H1 (cell line): Measurements from ENCODE around the gene GIT1. TPM values are rescaled to one million over a fixed set of nuclear protein-coding genes. Genes with fewer than 3 reads are reported as not detected.

Source experiments
- CTCF ChIA-PET: fragments of 300-600 bp; sonication (Branson Sonifier 250); formaldehyde crosslinking; loops from one replicate; lab custom pipeline; 2021; ENCODE audit not compliant: partially characterized antibody; lab: Charles Lee
- POLR2A ChIA-PET: fragments of 300-600 bp; sonication (Branson Sonifier 250); formaldehyde crosslinking; loops from one replicate; lab custom pipeline; 2021; ENCODE audit warnings: inconsistent platforms; ENCODE audit not compliant: partially characterized antibody; lab: Charles Lee
- DNase-seq, 2 experiments: peaks; one replicate each; pipeline versions ENCODE4 v3.0.0 to v3.0.0-alpha.2; 2010 to 2022; ENCODE audit warnings: low spot score in 2 of 2, low read depth in 1 of 2, mixed read lengths in 1 of 2
- FAIRE-seq: peaks from 2 replicates; lab custom pipeline; 2011; peaks lifted over from hg19 to GRCh38; lab: Jason Lieb, UNC
- H2AFZ ChIP-seq: 2 replicates; pipeline ENCODE4 v1.8.1; 2012; ENCODE audit warnings: low read length, inconsistent platforms
- H2AK5ac ChIP-seq: 2 replicates; pipeline ENCODE4 v1.6.1; 2013; ENCODE audit warnings: low read depth, low read length
- H2BK120ac ChIP-seq: replicated peaks from 2 replicates; pipeline ENCODE3; 2013; ENCODE audit warnings: low read depth, low read length, inconsistent platforms
- H2BK12ac ChIP-seq: 2 replicates; pipeline ENCODE4 v1.6.1; 2013; ENCODE audit warnings: low read depth, low read length
- H2BK15ac ChIP-seq: 2 replicates; pipeline ENCODE4 v1.6.1; 2013; ENCODE audit warnings: low read length
- H2BK20ac ChIP-seq: 2 replicates; pipeline ENCODE4 v1.6.1; 2013; ENCODE audit warnings: low read length
- H2BK5ac ChIP-seq: 2 replicates; pipeline ENCODE4 v1.6.1; 2013; ENCODE audit warnings: low read depth, low read length
- H3K14ac ChIP-seq: 2 replicates; pipeline ENCODE4 v1.6.1; 2013; ENCODE audit warnings: inconsistent platforms; ENCODE audit not compliant: insufficient read length
- H3K18ac ChIP-seq: 2 replicates; pipeline ENCODE4 v1.6.1; 2013; ENCODE audit warnings: low read length; ENCODE audit errors: extremely low read depth
- H3K23ac ChIP-seq: 2 replicates; pipeline ENCODE4 v1.6.1; 2013; ENCODE audit warnings: inconsistent platforms; ENCODE audit not compliant: insufficient read length
- H3K23me2 ChIP-seq: 2 replicates; pipeline ENCODE4 v1.6.1; 2013; ENCODE audit warnings: low read depth, low read length
- H3K27ac ChIP-seq: 2 replicates; pipeline ENCODE4 v1.6.1; 2011; ENCODE audit warnings: low read depth, low read length, inconsistent platforms
- H3K27me3 ChIP-seq, 4 experiments: replicated peaks in 1 of 4; 1 replicate in 1 of 4; 2 replicates in 3 of 4; pipeline versions ENCODE4 v1.6.1 to v1.8.1; 2011 to 2013; ENCODE audit warnings: low read length in 3 of 4, mild to moderate bottlenecking in 3 of 4, inconsistent platforms in 2 of 4, mixed read lengths in 2 of 4, moderate library complexity in 1 of 4; ENCODE audit not compliant: control insufficient read depth in 3 of 4, insufficient read depth in 3 of 4; ENCODE audit errors: extremely low read depth in 1 of 4
- H3K36me3 ChIP-seq, 4 experiments: 2 replicates each; pipeline versions ENCODE4 v1.6.1 to v1.8.1; 2011 to 2013; ENCODE audit warnings: mild to moderate bottlenecking in 4 of 4, low read length in 3 of 4, moderate library complexity in 2 of 4, control low read depth in 1 of 4, inconsistent platforms in 1 of 4; ENCODE audit not compliant: insufficient read depth in 4 of 4, control insufficient read depth in 2 of 4
- H3K4ac ChIP-seq: replicated peaks from 2 replicates; pipeline ENCODE3; 2013; ENCODE audit warnings: low read length, low read depth, mixed read lengths, inconsistent platforms; ENCODE audit not compliant: insufficient read length
- H3K4me1 ChIP-seq, 4 experiments: replicated peaks in 1 of 4; 1 replicate in 1 of 4; 2 replicates in 3 of 4; pipeline versions ENCODE4 v1.6.1 to v1.8.1; 2011 to 2013; ENCODE audit warnings: low read length in 3 of 4, inconsistent platforms in 2 of 4, mixed read lengths in 1 of 4; ENCODE audit not compliant: insufficient read depth in 4 of 4, control insufficient read depth in 3 of 4
- H3K4me2 ChIP-seq, 2 experiments: 2 replicates each; pipeline versions ENCODE4 v1.6.1 to v1.8.1; 2011 to 2013; ENCODE audit warnings: low read depth in 2 of 2, low read length in 2 of 2, control low read depth in 1 of 2, inconsistent platforms in 1 of 2, mild to moderate bottlenecking in 1 of 2; ENCODE audit not compliant: insufficient read depth in 1 of 2
- H3K4me3 ChIP-seq, 4 experiments: fragments of 200-600, 300-600 bp in 1 of 4; sonication (generic), shearing (Covaris generic), sonication (Bioruptor Twin) in 1 of 4; 2 replicates each; pipeline versions ENCODE4 v1.5.1 to v1.8.1; 2011 to 2016; ENCODE audit warnings: low read length in 4 of 4, low read depth in 3 of 4, control low read depth in 2 of 4, inconsistent platforms in 2 of 4, mild to moderate bottlenecking in 2 of 4, mixed read lengths in 1 of 4, moderate library complexity in 1 of 4; ENCODE audit not compliant: insufficient read depth in 2 of 4; ENCODE audit errors: extremely low read depth in 1 of 4
- H3K56ac ChIP-seq: replicated peaks from 2 replicates; pipeline ENCODE3; 2013; ENCODE audit warnings: low read depth, mild to moderate bottlenecking, mixed read lengths, low read length, inconsistent platforms; ENCODE audit not compliant: insufficient read length
- H3K79me1 ChIP-seq: 2 replicates; pipeline ENCODE4 v1.6.1; 2013; ENCODE audit warnings: low read depth, low read length, control low read depth
- H3K79me2 ChIP-seq, 2 experiments: 2 replicates each; pipeline versions ENCODE4 v1.6.1 to v1.8.1; 2012 to 2013; ENCODE audit warnings: low read length in 2 of 2, mild to moderate bottlenecking in 2 of 2, inconsistent platforms in 1 of 2; ENCODE audit not compliant: insufficient read depth in 2 of 2, control insufficient read depth in 1 of 2
- H3K9ac ChIP-seq, 4 experiments: replicated peaks in 1 of 4; 1 replicate in 1 of 4; 2 replicates in 3 of 4; pipeline versions ENCODE4 v1.6.1 to v1.8.1; 2011 to 2013; ENCODE audit warnings: low read depth in 3 of 4, low read length in 3 of 4, control low read depth in 2 of 4, mild to moderate bottlenecking in 2 of 4, moderate library complexity in 2 of 4, inconsistent platforms in 1 of 4; ENCODE audit errors: extremely low read depth in 1 of 4
- H3K9me3 ChIP-seq, 2 experiments: 2 replicates each; pipeline versions ENCODE4 v1.6.1 to v1.8.1; 2012 to 2013; ENCODE audit warnings: mild to moderate bottlenecking in 2 of 2, moderate library complexity in 2 of 2, control low read depth in 1 of 2, inconsistent platforms in 1 of 2, low read depth in 1 of 2, low read length in 1 of 2, mixed read lengths in 1 of 2; ENCODE audit not compliant: insufficient read depth in 2 of 2
- H4K20me1 ChIP-seq, 2 experiments: replicated peaks in 1 of 2; 2 replicates each; pipeline versions ENCODE3 to v1.8.1; 2011 to 2013; ENCODE audit warnings: inconsistent platforms in 2 of 2, low read length in 2 of 2, mild to moderate bottlenecking in 1 of 2; ENCODE audit not compliant: insufficient read depth in 2 of 2, control insufficient read depth in 1 of 2
- H4K5ac ChIP-seq: 2 replicates; pipeline ENCODE4 v1.6.1; 2013; ENCODE audit warnings: low read length, low read depth, mixed read lengths, inconsistent platforms; ENCODE audit not compliant: insufficient read length
- H4K8ac ChIP-seq: 2 replicates; pipeline ENCODE4 v1.8.0; 2013; ENCODE audit warnings: mild to moderate bottlenecking, moderate library complexity, low read length, inconsistent platforms; ENCODE audit not compliant: insufficient read depth; ENCODE audit errors: extremely low read depth
- H4K91ac ChIP-seq: replicated peaks from 2 replicates; pipeline ENCODE3; 2013; ENCODE audit warnings: low read length, mixed read lengths, inconsistent platforms; ENCODE audit not compliant: insufficient read length
- SIRT6 ChIP-seq: IDR thresholded peaks from one replicate; pipeline ENCODE4 v1.7.1; 2012; ENCODE audit warnings: low read length, inconsistent platforms
- WGBS, 2 experiments: shearing (Covaris generic) in 1 of 2; methylation state at CpG; one replicate each; pipeline versions ENCODE4 v1.1.6 to v1.1.7; 2013 to 2015; ENCODE audit warnings: low lambda C conversion rate in 2 of 2, mixed read lengths in 2 of 2, inconsistent platforms in 1 of 2, low coverage in 1 of 2, missing lambda C conversion rate in 1 of 2; ENCODE audit not compliant: insufficient replicate concordance in 2 of 2, insufficient coverage in 1 of 2, insufficient read length in 1 of 2; ENCODE audit errors: extremely low coverage in 1 of 2, missing lambda C conversion rate in 1 of 2; 5-methylcytosine and 5-hydroxymethylcytosine counted together
- polyA plus RNA-seq, 7 experiments: library from polyadenylated mRNA; depleted of rRNA in 3 of 7; stranded (reverse) in 5 of 7; unstranded in 2 of 7; fragments of >200 nt in 5 of 7; fragments of 200-250 nt in 2 of 7; gene quantifications; 1 replicate in 5 of 7; 2 replicates in 1 of 7; 4 replicates in 1 of 7; pipeline versions ENCODE4 v1.2.1 to v1.2.3, GENCODE V29; 2011 to 2013; ENCODE audit warnings: missing spikeins in 2 of 7, mixed read lengths in 2 of 7
- total RNA-seq: library from RNA; stranded (reverse); fragmentation: NEBNext Ultra II Directional; extraction: Animal tissue kit (Norgen Biotek cat#: 25700); gene quantifications from 2 replicates; pipeline ENCODE4 v1.2.1, GENCODE V29; 2021
- TF ChIP-seq, protein P1 (sequence below): IDR thresholded peaks from 2 replicates; pipeline ENCODE4 v1.6.1; 2011; ENCODE audit warnings: low read length, improper control_type of control experiment

The GIT1 gene
- total and polyA plus RNA-seq, 2 of the 8 experiments (the other 6 are each of a cell fraction or from before 2014, with no cell fraction given), result 62.4 to 63.0 TPM

DNA sequence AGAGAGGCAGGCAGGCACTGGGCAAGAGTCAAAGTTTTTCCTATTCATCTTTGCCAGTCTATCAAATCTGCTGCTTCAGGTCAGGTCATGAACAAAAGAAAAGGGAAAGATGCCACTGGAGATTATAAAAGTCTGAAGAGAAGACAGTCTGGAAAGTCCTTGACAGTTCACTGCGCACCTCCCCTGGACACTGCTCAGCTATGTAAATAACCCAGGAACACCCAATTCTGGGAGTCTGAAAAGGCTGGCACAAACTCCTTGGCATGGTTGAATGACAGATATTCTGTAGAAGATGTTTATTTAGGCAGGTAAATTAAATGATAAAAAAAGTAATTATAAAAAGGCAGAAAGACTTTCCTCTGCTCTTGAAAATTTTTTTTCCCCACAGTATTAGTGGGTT lies 38.5 kb upstream of the GIT1 start:
- no peaks in the 10 kb centered on the region for H4K20me1 ChIP-seq
- no peak overlapping the region for H2AK5ac ChIP-seq
- H3K9me3 ChIP-seq, result no peaks in the 10 kb centered on the region
- H2BK5ac ChIP-seq, result no peak overlapping the region
- H3K56ac ChIP-seq, result no peak overlapping the region
- 88% methylated on average over 1 of the region's 1 CpG; no CpG with 5 or more reads in 1 of the 2 experiments for WGBS, 2 experiments
- no peak overlapping the region for H3K4me3 ChIP-seq
- POLR2A ChIA-PET, result no interaction called here
- DNase-seq (no peak), FAIRE-seq (no peak)
- peaks cover 2 to 8% (median 5%) of the 10 kb centered on the region in 4 experiments; a peak in 5 of 7 replicates for H3K4me1 ChIP-seq
- no peak overlapping the region for H3K27ac ChIP-seq
- H2BK15ac ChIP-seq, result no peak overlapping the region
- H2BK120ac ChIP-seq, result no peak overlapping the region
- H3K36me3 ChIP-seq, result peaks cover 0 to 9% (median 4%) of the 10 kb centered on the region in 4 experiments; a peak in 3 of 8 replicates
- H4K91ac ChIP-seq, result no peak overlapping the region
- H4K5ac ChIP-seq, result no peak overlapping the region
- no peak overlapping the region for H3K18ac ChIP-seq
- H3K79me2 ChIP-seq, result no peaks in the 10 kb centered on the region
- H3K23me2 ChIP-seq, result peaks cover 5% of the 10 kb centered on the region; the same call in 1 of the 2 replicates
- no peak overlapping the region for H3K4me2 ChIP-seq
- H3K79me1 ChIP-seq, result no peaks in the 10 kb centered on the region
- no peak overlapping the region for H2BK12ac ChIP-seq
- no peak overlapping the region for H2BK20ac ChIP-seq
- peaks cover 0 to 2% (median 1%) of the 10 kb centered on the region in 4 experiments; a peak in 3 of 7 replicates for H3K27me3 ChIP-seq
- H3K14ac ChIP-seq, result no peak overlapping the region
- H4K8ac ChIP-seq, result no peak overlapping the region
- TF ChIP-seq, protein P1, sequence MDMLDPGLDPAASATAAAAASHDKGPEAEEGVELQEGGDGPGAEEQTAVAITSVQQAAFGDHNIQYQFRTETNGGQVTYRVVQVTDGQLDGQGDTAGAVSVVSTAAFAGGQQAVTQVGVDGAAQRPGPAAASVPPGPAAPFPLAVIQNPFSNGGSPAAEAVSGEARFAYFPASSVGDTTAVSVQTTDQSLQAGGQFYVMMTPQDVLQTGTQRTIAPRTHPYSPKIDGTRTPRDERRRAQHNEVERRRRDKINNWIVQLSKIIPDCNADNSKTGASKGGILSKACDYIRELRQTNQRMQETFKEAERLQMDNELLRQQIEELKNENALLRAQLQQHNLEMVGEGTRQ, result no peak
- no peak for TF ChIP-seq SIRT6
- TF ChIP-seq, all 59 proteins: peak for 0
- Histone ChIP-seq H3K23ac (no peak overlapping the region), H2AFZ (no peak overlapping the region), H3K9ac (no peak overlapping the region), H3K4ac (no peak overlapping the region)
- CTCF ChIA-PET, result interaction anchor here (1.1 to 4.1 kb wide), 5 partner anchors 11 to 452 kb away, joined by 3 to 33 read pairs (median 5); no protein-coding TSS in a partner anchor
